ENCODE results near the gene OOSP1.
"Not testable (repeated sequence)": the region's sequence is repeated elsewhere in the genome, so short reads cannot be mapped to it uniquely, and the experiment has no call there.

DNA sequence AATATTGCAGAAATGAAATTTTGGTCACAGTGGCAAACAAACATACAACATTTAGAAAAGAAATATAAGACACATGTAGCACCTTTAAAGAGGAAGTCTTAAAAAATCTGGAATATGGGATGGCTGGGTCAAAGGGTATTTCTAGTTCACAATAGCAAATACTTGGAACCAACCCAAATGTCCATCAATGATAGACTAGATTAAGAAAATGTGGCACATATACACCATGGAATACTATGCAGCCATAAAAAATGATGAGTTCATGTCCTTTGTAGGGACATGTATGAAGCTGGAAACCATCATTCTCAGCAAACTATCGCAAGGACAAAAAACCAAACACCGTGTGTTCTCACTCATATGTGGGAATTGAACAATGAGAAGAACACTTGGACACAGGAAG, 34.7 kb upstream of the OOSP1 start:
- TF ChIP-seq, protein P1, sequence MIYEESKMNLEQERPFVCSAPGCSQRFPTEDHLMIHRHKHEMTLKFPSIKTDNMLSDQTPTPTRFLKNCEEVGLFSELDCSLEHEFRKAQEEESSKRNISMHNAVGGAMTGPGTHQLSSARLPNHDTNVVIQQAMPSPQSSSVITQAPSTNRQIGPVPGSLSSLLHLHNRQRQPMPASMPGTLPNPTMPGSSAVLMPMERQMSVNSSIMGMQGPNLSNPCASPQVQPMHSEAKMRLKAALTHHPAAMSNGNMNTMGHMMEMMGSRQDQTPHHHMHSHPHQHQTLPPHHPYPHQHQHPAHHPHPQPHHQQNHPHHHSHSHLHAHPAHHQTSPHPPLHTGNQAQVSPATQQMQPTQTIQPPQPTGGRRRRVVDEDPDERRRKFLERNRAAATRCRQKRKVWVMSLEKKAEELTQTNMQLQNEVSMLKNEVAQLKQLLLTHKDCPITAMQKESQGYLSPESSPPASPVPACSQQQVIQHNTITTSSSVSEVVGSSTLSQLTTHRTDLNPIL (CRISPR knock-in tag; IDR thresholded peaks at IDR 0.05; ENCODE audit: low read depth) = not testable (repeated sequence)
- TF ChIP-seq ZNF8 (CRISPR knock-in tag; IDR thresholded peaks at IDR 0.05); ZFP3 (CRISPR knock-in tag; IDR thresholded peaks at IDR 0.05); RARB (CRISPR knock-in tag; IDR thresholded peaks at IDR 0.05); ZFP30 (CRISPR knock-in tag; IDR thresholded peaks at IDR 0.05); TCF4 (CRISPR knock-in tag; IDR thresholded peaks at IDR 0.05; ENCODE audit: borderline replicate concordance): not testable (repeated sequence)
- TF ChIP-seq, protein P2, sequence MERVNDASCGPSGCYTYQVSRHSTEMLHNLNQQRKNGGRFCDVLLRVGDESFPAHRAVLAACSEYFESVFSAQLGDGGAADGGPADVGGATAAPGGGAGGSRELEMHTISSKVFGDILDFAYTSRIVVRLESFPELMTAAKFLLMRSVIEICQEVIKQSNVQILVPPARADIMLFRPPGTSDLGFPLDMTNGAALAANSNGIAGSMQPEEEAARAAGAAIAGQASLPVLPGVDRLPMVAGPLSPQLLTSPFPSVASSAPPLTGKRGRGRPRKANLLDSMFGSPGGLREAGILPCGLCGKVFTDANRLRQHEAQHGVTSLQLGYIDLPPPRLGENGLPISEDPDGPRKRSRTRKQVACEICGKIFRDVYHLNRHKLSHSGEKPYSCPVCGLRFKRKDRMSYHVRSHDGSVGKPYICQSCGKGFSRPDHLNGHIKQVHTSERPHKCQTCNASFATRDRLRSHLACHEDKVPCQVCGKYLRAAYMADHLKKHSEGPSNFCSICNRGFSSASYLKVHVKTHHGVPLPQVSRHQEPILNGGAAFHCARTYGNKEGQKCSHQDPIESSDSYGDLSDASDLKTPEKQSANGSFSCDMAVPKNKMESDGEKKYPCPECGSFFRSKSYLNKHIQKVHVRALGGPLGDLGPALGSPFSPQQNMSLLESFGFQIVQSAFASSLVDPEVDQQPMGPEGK (CRISPR knock-in tag; IDR thresholded peaks at IDR 0.05; ENCODE audit: borderline replicate concordance) = not testable (repeated sequence)
- TF ChIP-seq, protein P3, sequence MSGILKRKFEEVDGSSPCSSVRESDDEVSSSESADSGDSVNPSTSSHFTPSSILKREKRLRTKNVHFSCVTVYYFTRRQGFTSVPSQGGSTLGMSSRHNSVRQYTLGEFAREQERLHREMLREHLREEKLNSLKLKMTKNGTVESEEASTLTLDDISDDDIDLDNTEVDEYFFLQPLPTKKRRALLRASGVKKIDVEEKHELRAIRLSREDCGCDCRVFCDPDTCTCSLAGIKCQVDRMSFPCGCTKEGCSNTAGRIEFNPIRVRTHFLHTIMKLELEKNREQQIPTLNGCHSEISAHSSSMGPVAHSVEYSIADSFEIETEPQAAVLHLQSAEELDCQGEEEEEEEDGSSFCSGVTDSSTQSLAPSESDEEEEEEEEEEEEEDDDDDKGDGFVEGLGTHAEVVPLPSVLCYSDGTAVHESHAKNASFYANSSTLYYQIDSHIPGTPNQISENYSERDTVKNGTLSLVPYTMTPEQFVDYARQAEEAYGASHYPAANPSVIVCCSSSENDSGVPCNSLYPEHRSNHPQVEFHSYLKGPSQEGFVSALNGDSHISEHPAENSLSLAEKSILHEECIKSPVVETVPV (CRISPR knock-in tag; IDR thresholded peaks at IDR 0.05) = not testable (repeated sequence)

All from SK-N-SH treated with all-trans-retinoic acid at 6 μM for 48 hours (cell line).